GM12873 (cell line): Measurements from ENCODE around the gene MRAP2.

Experiments
- TF ChIP-seq, protein P1 (sequence below): IDR thresholded peaks from 2 replicates; pipeline ENCODE4 v1.5.1; 2012; ENCODE audit warnings: low read depth, mild to moderate bottlenecking, moderate library complexity, low read length, control low read depth; ENCODE audit not compliant: insufficient read depth; ENCODE audit errors: missing control alignments

MRAP2 gene

DNA sequence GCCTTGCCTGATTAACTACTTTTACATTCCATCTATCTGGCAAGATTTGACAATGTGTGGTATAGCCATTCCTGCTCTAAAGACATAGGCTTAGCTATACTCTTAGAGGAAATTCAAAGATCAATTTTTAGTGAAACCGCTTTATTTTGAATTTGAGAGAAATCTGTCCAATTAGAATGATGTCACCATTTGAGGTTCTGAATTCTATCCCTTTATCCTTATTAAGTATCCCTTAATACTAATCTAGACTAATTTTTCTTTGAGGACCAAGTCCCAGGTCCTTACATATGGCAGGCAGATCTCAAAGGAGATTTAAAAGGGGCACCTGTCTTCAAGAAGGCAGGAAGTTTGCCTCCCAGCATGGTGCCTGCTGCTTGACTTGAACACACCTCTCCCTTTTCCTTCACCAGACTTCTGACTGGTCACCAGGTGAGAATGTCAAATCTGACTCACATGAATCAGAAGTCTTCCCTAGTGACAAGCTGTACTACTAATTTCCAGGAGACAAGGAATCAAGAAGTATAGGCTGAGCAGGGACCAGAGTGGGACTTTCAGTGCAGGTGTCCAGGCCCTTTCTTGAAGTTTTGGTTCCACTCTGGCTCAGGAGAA is 15.0 kb upstream of the MRAP2 start:
- TF ChIP-seq, protein P1, sequence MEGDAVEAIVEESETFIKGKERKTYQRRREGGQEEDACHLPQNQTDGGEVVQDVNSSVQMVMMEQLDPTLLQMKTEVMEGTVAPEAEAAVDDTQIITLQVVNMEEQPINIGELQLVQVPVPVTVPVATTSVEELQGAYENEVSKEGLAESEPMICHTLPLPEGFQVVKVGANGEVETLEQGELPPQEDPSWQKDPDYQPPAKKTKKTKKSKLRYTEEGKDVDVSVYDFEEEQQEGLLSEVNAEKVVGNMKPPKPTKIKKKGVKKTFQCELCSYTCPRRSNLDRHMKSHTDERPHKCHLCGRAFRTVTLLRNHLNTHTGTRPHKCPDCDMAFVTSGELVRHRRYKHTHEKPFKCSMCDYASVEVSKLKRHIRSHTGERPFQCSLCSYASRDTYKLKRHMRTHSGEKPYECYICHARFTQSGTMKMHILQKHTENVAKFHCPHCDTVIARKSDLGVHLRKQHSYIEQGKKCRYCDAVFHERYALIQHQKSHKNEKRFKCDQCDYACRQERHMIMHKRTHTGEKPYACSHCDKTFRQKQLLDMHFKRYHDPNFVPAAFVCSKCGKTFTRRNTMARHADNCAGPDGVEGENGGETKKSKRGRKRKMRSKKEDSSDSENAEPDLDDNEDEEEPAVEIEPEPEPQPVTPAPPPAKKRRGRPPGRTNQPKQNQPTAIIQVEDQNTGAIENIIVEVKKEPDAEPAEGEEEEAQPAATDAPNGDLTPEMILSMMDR = no peak

DNA sequence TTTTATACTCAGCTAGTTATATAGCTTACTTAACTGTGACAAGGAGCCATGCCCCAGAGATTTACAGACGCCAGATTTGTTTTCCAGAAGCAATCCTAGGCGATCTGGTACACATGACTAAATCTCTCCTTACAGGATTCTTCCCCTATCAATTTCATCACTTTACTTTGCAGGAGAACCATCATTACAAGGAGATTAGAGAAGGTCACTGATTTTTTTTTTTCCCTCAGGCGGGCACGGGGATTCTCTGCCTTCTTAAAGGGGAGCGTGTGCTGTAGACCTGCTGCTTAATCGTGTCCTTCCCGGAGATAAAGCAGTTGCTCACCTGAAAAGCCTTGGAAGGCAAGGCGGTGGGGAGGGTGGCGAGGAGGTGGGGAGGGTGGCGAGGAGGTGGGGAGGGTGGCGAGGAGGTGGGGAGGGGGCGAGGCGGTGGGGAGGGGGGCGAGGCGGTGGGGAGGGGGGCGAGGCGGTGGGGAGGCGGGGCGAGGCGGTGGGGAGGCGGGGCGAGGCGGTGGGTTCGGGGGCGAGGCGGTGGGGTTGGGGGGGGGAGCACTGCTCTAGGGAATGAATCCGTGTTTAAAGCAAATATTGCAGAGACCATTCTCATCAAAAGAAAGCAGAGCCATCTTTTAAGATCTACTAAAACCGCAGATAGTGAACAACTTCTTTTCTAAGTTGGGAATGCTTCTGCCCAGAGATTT is 14.3 kb upstream of the MRAP2 start:
- TF ChIP-seq, protein P1 = no peak

DNA sequence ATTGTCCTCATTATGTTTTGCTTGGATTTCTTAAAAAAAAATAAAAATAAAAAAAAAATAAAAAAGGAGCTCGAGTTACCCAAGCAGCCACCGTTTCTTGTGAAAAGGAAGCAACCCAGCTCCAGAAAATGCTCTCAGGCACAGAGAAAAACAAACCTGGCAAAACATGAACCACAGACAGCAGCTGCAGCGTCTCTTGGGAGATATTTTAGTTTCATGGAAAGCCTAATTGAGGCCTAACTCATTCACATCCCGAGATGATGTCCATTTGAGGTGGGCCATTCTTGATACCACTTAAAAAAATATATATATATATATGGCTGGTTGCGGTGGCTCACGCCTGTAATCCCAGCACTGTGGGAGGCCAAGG is 13.7 kb upstream of the MRAP2 start:
- TF ChIP-seq, protein P1 = no peak

DNA sequence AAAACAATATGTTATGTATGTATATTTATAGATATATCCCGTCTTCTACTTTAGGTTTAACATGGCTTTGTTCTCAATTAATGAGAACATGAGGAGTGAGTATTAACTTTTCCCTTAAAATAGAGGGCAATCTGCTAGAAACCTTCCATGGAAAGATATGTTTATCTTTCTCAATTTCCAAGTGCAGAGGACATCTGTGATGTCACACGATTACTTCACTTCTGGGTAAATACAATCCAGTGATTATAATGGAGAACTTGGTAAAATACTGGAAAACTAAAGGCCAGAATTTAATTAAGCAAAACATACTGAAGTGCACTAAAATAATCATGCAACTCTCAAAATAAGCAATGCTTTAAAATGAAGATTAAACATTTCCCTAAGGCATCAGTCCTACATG is 11.9 kb upstream of the MRAP2 start:
- TF ChIP-seq, protein P1 = no peak

DNA sequence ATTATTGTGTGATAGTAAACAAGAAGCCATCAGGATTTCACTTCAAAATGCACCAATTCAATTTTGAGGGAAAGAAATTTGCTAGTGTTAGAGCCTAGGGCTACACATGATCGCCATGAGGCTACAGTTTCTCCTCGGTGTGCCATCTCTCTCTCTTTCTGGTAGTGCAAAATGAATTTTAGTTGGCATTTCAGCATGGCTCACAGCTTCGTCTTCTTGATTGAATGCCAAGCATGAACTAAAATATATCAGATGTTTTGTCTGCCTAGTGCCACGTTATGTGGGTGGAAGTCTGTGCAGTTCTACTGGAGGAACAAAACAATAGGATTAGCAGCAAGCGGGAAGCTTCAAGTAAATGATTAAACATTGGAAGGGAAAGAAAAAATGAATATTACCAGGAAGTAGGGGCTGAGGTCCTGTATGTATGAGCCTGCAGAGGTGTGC is 6.8 kb upstream of the MRAP2 start:
- TF ChIP-seq, protein P1 = no peak

DNA sequence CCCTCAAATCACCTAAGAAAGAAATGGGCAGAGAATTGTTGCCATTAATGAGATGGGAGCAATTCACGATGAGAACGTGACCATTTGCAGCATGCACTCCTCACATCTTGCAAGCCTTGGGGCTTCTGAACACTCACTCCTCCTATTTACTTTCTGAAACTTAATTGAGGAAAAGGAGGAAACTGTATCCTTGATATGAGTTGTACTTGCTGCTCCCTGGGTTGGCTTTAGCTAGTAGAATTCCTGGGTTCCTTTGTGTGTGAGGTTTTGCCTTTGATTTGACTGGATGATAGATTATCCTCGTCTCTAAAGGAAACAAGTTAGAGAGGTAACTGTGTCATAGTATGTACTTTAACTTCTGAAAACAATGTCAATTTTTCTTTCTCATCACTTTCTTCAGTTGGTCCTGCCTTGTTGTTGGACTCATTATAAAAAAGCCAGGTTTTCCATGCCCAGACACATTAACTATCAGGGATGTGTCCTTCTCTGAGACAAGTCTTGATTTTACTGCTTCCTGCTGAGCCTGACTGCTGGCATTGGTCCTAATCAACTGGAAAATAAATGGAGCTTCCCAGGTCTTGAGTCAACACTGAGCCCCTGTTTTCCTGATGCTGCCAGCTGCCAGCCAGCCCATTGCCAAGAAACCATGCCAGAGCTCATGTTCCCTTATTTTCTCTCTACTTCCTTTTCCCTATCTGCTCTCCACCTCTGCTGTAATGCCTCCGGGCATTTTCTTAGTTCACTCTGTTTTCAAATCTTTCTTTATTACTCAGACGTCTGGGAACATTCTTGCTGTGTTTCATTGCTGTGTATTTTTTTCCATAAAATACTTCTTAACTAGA is 6.0 kb upstream of the MRAP2 start:
- TF ChIP-seq, protein P1 = no peak

DNA sequence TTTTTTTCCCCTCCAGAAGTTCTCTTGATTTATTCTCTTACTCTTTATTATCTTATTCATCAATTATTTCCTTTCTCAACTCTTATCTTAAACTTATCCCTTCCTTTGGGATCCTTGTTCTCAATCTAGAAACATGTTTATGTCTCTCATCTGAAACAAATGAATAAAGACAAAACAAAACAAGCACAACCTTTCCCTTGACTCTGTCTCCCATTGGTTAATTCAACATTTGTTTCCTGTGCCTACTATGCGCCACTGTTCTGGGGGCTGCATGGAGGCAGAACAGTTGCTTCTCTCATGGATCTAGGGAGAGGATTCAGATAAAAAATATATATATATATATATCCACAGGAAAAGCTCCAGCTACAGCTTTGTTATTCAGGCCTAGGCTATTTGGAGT is 5.2 kb upstream of the MRAP2 start:
- TF ChIP-seq, protein P1 = no peak
